ENCODE data around the gene OBSL1. TPM values are rescaled to one million over a fixed set of nuclear protein-coding genes. Genes with fewer than 3 reads are reported as not detected.

OBSL1 gene
- total RNA-seq, 1 donor from 2014 or later = 199 TPM

DNA sequence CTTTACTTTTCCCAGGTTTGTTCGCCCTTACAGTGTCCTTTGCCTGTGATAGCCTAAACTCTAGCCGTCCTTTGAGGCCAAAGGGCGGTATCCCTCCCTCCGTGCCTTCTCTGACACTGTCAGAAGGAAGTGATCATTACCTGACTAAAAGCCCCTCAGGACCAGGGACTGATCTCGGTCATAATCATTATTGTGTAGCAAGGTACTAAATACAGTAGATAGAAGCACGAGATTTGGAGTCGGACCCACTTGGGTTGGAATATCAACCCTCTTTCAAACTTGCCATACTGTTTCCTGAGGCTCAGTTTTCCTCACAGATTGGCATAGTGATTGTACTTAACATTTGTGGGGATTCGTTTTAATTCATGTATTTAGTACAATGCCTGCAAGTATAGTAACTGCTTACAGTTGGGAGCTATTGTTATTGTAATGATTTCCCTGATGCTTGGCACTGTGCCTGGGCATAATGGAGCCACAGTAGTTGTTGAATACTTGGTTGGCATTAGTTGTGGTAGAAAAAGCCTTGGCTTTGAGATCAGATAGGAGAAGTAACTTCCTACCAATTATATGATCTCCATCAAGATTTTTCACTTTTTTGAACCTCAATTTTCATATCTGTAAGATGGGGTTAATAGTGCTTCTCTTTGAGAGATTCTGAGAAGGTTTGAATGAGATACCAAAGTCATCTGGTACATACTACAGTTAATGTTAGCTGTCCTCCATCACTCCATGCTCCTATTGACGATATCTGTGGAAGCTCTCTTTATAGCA lies 27.2 kb upstream of the OBSL1 start:
- DNase-seq (ENCODE audit: low spot score) = no peak
- intact Hi-C loops (cut with DNase I) = no loop called here

- DNase-seq (ENCODE audit: low spot score) = peak; percentile 97
- intact Hi-C loops (cut with DNase I) = loop anchor here (2.0 kb wide), 2 partner anchors 27 to 55 kb away; partner anchors contain the start of genes CHPF and OBSL1
Observed at GRCh38 chr2:219597552-219598307, 26.4 kb upstream of the OBSL1 start, which contains the start of gene STK11IP. STK11IP (plus strand) TSS chr2:219597857; CDS start chr2:219598120, 263 bp downstream.

DNA sequence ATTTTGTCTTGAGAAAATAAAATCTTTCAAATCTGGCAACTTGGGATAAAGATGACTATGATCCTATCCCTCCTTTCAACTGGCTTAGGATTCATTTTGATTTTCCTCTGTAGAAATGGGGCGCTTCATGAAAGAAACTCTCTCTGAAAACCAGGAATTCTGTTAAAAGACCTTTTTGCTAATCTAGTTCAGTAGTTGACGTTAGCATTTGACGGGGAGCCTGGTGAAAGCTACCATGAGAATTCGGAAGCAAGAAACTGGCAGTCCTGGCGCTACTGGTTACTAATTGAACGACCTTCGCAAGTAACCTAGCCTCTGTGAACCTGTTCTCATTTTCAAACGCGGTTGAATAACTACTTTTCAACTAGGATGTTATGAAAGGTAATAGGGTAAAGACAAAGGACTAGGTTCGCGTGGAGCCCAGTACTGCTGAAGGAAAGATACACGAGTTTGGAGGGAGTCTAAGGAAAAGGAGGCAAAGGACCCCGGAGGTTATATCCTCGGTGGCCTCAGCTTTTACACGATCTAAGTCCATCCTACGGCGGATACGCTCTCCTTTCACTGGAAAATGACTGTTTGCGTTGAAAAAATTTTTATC lies 25.7 kb upstream of the OBSL1 start:
- no peak for DNase-seq (ENCODE audit: low spot score)
- intact Hi-C loops (cut with DNase I) = loop anchor here (2.0 kb wide), 2 partner anchors 26 to 54 kb away; partner anchors contain the start of genes CHPF and OBSL1

GRCh38 chr2:219595256-219595655 lies 23.9 kb upstream of the OBSL1 start:
- intact Hi-C loops (cut with DNase I) = no loop called here
- no peak for DNase-seq (ENCODE audit: low spot score)

- intact Hi-C loops (cut with DNase I) = no loop called here
- no peak for DNase-seq (ENCODE audit: low spot score)
Observed at GRCh38 chr2:219593154-219593553, 21.8 kb upstream of the OBSL1 start.

GRCh38 chr2:219592736-219593135 lies 21.4 kb upstream of the OBSL1 start:
- DNase-seq (ENCODE audit: low spot score) = no peak
- intact Hi-C loops (cut with DNase I) = no loop called here

DNA sequence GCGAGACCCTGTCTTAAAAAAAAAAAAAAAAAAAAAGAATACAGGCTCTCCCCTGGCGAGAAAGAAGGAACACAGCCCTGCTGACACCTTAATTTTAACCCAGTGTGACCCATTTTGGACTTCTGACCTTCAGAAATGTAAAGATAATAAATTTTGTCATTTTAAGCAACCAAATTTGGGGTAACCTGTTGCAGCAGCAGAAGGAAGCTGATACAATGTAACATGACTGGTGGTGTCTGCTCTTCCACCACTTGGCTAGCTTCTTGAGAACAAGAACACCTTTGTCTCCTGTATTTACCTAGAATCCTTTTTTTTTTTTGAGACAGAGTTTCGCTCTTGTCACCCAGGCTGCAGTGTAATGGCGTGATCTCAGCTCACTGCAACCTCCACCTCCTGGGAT lies 19.8 kb upstream of the OBSL1 start:
- no peak for DNase-seq (ENCODE audit: low spot score)
- intact Hi-C loops (cut with DNase I) = loop anchor here (2.0 kb wide), 1 partner anchor 16 kb away; no protein-coding TSS in a partner anchor

DNA sequence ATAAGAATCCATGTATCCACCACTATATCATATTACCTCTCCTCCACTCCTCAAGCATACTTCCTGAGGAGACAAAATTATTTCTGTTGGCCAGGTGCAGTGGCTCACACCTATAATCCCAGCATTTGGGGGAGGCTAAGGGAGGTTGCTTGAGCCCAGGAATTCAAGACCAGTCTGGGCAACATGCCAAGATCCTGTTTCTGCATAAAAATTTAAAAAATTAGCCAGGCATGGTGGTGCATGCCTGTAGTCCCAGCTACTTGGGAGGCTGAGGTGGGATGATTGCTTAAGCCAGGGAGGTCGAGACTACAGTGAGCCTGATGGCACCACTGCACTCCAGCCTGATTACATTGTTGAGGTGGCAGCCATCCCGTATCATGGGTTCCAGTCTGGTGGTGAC lies 10.0 kb upstream of the OBSL1 start:
- DNase-seq (ENCODE audit: low spot score) = no peak
- intact Hi-C loops (cut with DNase I) = no loop called here

GRCh38 chr2:219578811-219579613 lies 7.7 kb upstream of the OBSL1 start:
- intact Hi-C loops (cut with DNase I) = no loop called here
- no peak for DNase-seq (ENCODE audit: low spot score)

DNA sequence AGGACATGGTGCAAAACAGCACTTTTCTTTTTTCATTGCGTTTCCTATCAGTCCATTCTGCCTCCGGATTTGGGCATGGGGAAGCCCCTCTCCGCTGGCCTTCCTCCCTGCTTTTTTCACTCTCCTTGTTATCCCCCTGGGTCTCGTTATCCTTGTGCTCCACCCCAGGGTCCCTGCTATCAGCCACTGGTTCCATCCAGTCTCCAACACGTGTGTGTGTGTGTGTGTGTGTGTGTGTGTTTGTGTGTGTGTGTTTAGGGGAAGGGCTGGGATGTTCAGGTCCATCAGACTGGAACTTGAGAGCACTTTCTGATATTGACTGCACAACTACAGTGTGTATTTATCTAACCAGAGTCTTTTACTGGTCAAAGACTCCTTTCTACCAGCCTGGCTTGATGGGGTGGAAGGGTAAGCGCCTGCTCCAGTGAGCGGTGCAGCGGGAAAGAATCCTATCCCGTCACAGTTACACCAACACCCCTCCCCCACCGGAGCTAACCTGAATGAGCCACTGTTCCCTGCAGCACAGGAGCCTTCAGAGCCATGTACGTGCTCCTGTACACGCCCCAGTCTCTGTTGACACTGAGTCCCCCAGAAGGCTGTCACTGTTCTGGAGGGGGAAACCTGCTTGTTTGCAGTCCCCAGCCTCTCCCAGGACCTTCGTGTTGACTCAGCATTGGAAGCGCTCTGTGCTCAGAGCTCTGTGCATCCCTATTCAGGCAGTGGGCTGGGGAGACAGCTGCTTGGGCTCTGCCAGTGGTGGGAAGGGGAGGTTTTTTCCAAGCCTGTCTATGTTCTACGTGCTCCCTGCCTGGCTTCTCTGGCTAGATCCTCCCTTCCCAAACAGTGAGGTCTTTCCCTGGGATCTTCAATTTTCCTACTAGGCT lies 5.4 kb upstream of the OBSL1 start:
- no peak for DNase-seq (ENCODE audit: low spot score)
- intact Hi-C loops (cut with DNase I) = no loop called here

DNA sequence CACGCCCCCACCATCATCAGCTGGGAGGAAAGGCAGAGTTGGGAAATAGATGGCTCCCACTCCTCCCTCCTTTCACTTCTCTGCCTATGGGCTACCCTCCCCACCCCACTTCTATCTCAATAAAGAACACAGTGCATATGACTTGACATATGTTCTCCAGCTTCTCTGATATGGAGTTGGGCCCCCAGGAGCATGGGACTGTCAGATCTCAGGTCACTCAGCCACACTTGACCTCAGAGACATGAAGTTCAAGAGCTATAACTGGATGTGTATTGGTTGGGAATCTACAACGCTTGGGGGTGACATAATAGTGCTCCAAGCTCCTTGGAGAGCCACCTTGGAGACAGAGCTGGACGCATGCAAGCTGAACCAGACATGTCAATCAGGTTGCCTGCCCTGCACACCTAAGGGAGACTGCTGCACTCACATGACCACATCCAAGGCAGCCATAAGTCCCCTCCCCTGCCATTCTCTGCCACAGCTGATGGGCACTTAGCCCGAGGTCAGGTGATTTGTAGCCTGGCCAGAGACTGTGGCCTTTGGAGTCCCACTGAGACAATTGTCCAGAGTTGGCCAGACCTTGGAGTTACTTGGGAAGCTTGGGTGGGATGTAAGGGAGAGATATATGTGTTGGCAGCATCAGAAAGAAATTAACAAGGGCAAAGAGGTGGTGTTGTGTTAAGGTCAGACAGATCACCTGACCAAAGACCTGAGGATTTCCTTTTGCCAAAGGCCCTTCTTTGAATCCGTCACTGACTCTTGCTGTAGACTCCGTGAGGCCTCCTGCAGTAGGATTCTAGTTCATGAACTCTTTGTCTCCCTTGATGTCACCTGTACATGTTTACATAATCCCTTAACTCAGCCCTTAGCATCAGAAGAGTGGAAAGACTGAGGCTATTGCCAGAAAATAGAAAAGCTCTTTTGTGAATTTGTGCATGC lies 4.5 kb upstream of the OBSL1 start:
- intact Hi-C loops (cut with DNase I) = loop anchor here (2.0 kb wide), 1 partner anchor 15 kb away; no protein-coding TSS in a partner anchor
- DNase-seq (ENCODE audit: low spot score) = no peak

DNA sequence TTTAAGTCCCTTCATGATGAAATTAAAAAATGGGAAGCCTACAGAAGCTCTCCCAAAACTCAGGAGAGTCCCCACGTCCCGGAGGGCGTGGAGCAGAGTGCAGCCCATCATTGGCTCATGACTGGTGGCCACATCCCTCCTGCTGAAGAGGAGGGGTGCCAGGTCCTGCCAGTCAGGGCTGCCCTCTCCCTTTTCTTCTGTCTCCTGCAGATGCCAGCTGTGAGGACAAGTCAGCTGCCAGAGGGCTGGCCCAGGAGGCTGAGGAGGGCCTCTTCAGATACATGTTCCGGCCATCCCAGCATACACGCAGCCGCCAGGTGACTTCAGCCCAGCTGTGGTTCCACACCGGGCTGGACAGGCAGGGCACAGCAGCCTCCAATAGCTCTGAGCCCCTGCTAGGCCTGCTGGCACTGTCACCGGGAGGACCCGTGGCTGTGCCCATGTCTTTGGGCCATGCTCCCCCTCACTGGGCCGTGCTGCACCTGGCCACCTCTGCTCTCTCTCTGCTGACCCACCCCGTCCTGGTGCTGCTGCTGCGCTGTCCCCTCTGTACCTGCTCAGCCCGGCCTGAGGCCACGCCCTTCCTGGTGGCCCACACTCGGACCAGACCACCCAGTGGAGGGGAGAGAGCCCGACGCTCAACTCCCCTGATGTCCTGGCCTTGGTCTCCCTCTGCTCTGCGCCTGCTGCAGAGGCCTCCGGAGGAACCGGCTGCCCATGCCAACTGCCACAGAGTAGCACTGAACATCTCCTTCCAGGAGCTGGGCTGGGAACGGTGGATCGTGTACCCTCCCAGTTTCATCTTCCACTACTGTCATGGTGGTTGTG lies 3.4 kb upstream of the OBSL1 start:
- intact Hi-C loops (cut with DNase I) = loop anchor here (2.0 kb wide), 1 partner anchor 16 kb away; no protein-coding TSS in a partner anchor
- DNase-seq (ENCODE audit: low spot score) = no peak

DNA sequence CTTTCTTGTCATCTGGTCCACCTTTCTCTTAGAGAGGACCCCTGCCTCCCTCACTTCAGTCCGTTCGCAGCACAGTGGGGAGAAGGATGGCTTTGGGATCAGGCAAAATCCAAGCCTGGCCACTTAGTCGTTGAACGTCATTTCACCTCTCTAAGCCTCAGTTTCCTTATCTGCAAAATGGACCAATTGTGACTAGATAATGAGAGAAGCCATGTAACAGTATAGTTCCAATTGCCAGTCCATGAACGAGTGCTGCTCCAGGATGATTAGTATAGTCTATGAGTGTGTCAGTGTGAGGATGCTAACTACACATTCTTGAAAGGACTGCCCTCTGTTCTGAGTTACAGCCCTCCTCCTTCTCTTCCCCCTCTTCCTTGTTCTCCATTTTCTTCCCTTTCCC lies 1.8 kb upstream of the OBSL1 start:
- intact Hi-C loops (cut with DNase I) = no loop called here
- DNase-seq (ENCODE audit: low spot score) = no peak

DNA sequence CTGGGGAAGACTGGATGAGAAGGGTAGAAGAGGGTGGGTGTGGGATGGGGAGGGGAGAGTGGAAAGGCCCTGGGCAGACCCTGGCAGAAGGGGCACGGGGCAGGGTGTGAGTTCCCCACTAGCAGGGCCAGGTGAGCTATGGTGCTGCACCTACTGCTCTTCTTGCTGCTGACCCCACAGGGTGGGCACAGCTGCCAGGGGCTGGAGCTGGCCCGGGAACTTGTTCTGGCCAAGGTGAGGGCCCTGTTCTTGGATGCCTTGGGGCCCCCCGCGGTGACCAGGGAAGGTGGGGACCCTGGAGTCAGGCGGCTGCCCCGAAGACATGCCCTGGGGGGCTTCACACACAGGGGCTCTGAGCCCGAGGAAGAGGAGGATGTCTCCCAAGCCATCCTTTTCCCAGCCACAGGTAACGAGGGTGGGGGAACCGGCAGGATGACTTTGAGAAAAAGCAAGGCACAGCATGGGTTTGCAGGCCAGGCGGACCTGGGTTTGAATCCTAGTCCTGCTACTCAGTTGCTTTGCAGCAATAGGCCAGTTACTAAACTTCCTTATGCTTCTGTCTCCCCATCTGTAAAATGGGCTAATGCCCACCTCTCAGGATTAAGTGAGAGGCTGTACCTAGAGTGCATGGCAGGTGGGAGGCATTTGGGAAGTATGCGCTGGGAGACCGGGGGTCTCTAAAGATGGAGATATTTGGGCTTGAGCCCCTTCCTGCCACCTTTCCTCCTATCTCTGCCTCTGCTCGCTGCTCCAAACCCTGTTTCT lies 1.1 kb upstream of the OBSL1 start, which contains the start of gene INHA:
TSS of gene INHA (plus strand) at position 74 of the 765 bp plus-strand sequence. CDS start at position 139, 65 bp downstream.
- intact Hi-C loops (cut with DNase I) = no loop called here
- DNase-seq (ENCODE audit: low spot score) = no peak

DNA sequence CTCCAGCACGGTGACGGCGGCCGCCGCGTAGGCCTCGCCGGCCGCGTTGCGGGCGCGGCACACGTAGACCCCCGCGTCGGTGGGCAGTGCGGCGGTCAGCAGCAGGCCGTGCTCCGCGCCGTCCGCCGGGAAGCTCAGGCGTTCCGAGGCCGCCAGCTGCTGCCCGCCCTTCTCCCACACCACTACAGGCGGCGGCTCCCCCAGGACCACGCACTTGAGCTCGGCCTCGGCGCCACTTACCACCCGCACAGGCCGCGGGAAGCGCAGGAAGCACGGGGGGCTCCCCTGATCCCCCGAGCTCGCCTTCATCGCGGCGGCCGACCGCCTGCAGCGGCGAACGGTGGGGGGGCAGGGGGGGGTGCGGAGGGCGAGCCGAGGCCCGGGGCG lies 422 bp downstream of the OBSL1 start:
- DNase-seq (ENCODE audit: low spot score) = no peak
- intact Hi-C loops (cut with DNase I) = loop anchor here (1.0 to 2.0 kb wide), 2 partner anchors 26 to 74 kb away; partner anchors contain the start of gene STK11IP

Data from cardiac septum (tissue), 1 donor.